HG03135 (cell line): ENCODE data around the gene HCST.
"Not testable (repeated sequence)": the region's sequence is repeated elsewhere in the genome, so short reads cannot be mapped to it uniquely, and the experiment has no call there.

Experiments
- ATAC-seq: cut with Tn5 transposase; IDR thresholded peaks from one replicate; pipeline ENCODE4 v1.9.1; 2021; ENCODE audit warnings: mild to moderate bottlenecking, moderate library complexity; ENCODE audit not compliant: unreplicated experiment

The HCST gene

GRCh38 chr19:35901854-35902661, at the start of gene HCST:
TSS of gene HCST (plus strand) at chr19:35902529. CDS start at chr19:35902594, 65 bp downstream.
- ATAC-seq, result no peak

- no peak for ATAC-seq
Observed at GRCh38 chr19:35853038-35853756, 49.1 kb upstream of the HCST start.

- ATAC-seq, result no peak
Observed at GRCh38 chr19:35856546-35857149, 45.7 kb upstream of the HCST start, which contains the start of gene KIRREL2. TSS of gene KIRREL2 (plus strand) at chr19:35856911. CDS start at chr19:35857120, 209 bp downstream.

GRCh38 chr19:35858311-35858710, 44.0 kb upstream of the HCST start:
- ATAC-seq, result no peak

- ATAC-seq, result no peak
Observed at GRCh38 chr19:35859414-35859813, 42.9 kb upstream of the HCST start.

- no peak for ATAC-seq
Observed at GRCh38 chr19:35860436-35860817, 41.9 kb upstream of the HCST start.

- ATAC-seq, result no peak
Observed at GRCh38 chr19:35860818-35861639, 41.3 kb upstream of the HCST start.

GRCh38 chr19:35861640-35862160, 40.6 kb upstream of the HCST start:
- ATAC-seq, result no peak

- ATAC-seq, result no peak
Observed at GRCh38 chr19:35862528-35862927, 39.8 kb upstream of the HCST start.

- ATAC-seq, result no peak
Observed at GRCh38 chr19:35863018-35863417, 39.3 kb upstream of the HCST start.

GRCh38 chr19:35868172-35868822, 34.0 kb upstream of the HCST start, which contains the start of gene APLP1:
TSS of gene APLP1 (plus strand) at chr19:35868574. CDS start at chr19:35868637, 63 bp downstream.
- no peak for ATAC-seq

- ATAC-seq, result no peak
Observed at GRCh38 chr19:35868823-35869326, 33.5 kb upstream of the HCST start.

GRCh38 chr19:35869327-35870123, 32.8 kb upstream of the HCST start:
- no peak for ATAC-seq

GRCh38 chr19:35870124-35870736, 32.1 kb upstream of the HCST start:
- ATAC-seq, result not testable (repeated sequence)

- ATAC-seq, result no peak
Observed at GRCh38 chr19:35870798-35871197, 31.5 kb upstream of the HCST start.

- ATAC-seq, result no peak
Observed at GRCh38 chr19:35871611-35872010, 30.7 kb upstream of the HCST start.

- no peak for ATAC-seq
Observed at GRCh38 chr19:35872180-35872579, 30.1 kb upstream of the HCST start.

- ATAC-seq, result no peak
Observed at GRCh38 chr19:35874392-35874930, 27.9 kb upstream of the HCST start.
